Stimulated activated CD8-positive, alpha-beta memory T cell treated with anti-CD3 and anti-CD28 coated beads, Interleukin-12 subunit alpha, Interleukin-12 subunit beta, amount 100 ng/mL, for 4 hours (primary cell): ENCODE measurements around the gene LNX2.
A peak's percentile ranks its signal among the peaks of the same experiment; 100 is the strongest.
"Not testable (repeated sequence)": the region's sequence is repeated elsewhere in the genome, so short reads cannot be mapped to it uniquely, and the experiment has no call there.

ENCODE experiments used
- DNase-seq: peaks from one replicate; pipeline ENCODE4 v3.0.0-alpha.2; 2020; ENCODE audit warnings: low read depth

The LNX2 gene

GRCh38 chr13:27636589-27637288 is 16.4 kb upstream of the LNX2 start:
- no peak for DNase-seq

- DNase-seq, result no peak
Observed at GRCh38 chr13:27635266-27635665, 14.9 kb upstream of the LNX2 start.

- no peak for DNase-seq
Observed at GRCh38 chr13:27634791-27635190, 14.5 kb upstream of the LNX2 start.

- no peak for DNase-seq
Observed at GRCh38 chr13:27634231-27634630, 13.9 kb upstream of the LNX2 start.

- DNase-seq, result no peak
Observed at GRCh38 chr13:27632648-27633047, 12.3 kb upstream of the LNX2 start.

GRCh38 chr13:27632214-27632613 is 11.9 kb upstream of the LNX2 start:
- DNase-seq, result no peak

GRCh38 chr13:27631665-27632064 is 11.3 kb upstream of the LNX2 start:
- DNase-seq, result no peak

GRCh38 chr13:27631156-27631555 is 10.8 kb upstream of the LNX2 start:
- no peak for DNase-seq

GRCh38 chr13:27628766-27629165 is 8.4 kb upstream of the LNX2 start:
- not testable (repeated sequence) for DNase-seq

- DNase-seq, result no peak
Observed at GRCh38 chr13:27628081-27628480, 7.8 kb upstream of the LNX2 start.

- DNase-seq, result no peak
Observed at GRCh38 chr13:27627380-27627779, 7.1 kb upstream of the LNX2 start.

- DNase-seq, result no peak
Observed at GRCh38 chr13:27625839-27626238, 5.5 kb upstream of the LNX2 start.

GRCh38 chr13:27624071-27624470 is 3.7 kb upstream of the LNX2 start:
- DNase-seq, result no peak

- no peak for DNase-seq
Observed at GRCh38 chr13:27622881-27623280, 2.6 kb upstream of the LNX2 start.

- DNase-seq, result no peak
Observed at GRCh38 chr13:27622102-27622820, 1.9 kb upstream of the LNX2 start.

GRCh38 chr13:27621366-27622101 is 1.2 kb upstream of the LNX2 start, which contains the start of gene POLR1D:
Gene POLR1D (plus strand): TSS chr13:27621892. CDS start chr13:27621984, 92 bp downstream.
- peak; percentile 78 for DNase-seq

- DNase-seq, result no peak
Observed at GRCh38 chr13:27621116-27621365, 712 bp upstream of the LNX2 start.

- DNase-seq, result peak; percentile 31
Observed at GRCh38 chr13:27619728-27620376, 477 bp downstream of the LNX2 start.

- DNase-seq, result no peak
Observed at GRCh38 chr13:27619093-27619727, 1.1 kb downstream of the LNX2 start.

GRCh38 chr13:27617881-27618321 is 2.4 kb downstream of the LNX2 start:
- no peak for DNase-seq

- no peak for DNase-seq
Observed at GRCh38 chr13:27613628-27614027, 6.7 kb downstream of the LNX2 start.

- DNase-seq, result no peak
Observed at GRCh38 chr13:27607125-27607524, 13.2 kb downstream of the LNX2 start.
